ENCODE measurements around the gene CD74.

DNA sequence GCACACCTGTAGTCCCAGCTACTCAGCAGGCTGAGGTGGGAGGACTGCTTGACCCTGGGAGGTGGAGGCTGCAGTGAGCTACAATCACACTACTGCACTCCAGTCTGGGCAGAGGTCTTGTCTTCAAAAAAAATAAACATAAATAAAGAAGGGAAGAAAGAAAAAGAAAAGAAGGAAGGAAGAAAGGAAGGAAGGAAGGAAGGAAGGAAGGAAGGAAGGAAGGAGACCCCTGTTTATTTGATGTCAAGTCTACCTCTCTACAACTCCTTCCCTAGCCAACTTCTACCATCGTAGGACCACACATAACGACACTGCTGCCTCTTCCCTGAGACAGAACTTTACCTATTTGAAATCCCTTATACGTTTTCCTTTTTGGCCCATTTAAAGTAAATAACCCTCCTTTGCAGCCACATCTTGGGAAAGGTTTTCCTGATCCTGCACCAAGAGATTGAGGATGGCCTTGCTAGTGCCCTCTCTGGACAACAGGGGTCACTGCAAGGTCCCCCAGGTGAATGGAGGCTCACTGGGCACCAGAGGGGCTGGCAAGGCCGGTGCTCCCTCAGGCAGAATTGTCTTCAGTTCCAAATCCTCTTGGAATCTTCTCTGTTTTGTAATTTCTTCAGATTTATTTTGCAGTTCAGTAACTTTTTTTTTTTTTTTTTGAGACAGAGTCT is 26.3 kb upstream of the CD74 start:
- no peak for TF ChIP-seq EZH2phosphoT487 (IDR thresholded peaks at IDR 0.05; ENCODE audit: borderline replicate concordance, low read length)
- TF ChIP-seq, protein P1, sequence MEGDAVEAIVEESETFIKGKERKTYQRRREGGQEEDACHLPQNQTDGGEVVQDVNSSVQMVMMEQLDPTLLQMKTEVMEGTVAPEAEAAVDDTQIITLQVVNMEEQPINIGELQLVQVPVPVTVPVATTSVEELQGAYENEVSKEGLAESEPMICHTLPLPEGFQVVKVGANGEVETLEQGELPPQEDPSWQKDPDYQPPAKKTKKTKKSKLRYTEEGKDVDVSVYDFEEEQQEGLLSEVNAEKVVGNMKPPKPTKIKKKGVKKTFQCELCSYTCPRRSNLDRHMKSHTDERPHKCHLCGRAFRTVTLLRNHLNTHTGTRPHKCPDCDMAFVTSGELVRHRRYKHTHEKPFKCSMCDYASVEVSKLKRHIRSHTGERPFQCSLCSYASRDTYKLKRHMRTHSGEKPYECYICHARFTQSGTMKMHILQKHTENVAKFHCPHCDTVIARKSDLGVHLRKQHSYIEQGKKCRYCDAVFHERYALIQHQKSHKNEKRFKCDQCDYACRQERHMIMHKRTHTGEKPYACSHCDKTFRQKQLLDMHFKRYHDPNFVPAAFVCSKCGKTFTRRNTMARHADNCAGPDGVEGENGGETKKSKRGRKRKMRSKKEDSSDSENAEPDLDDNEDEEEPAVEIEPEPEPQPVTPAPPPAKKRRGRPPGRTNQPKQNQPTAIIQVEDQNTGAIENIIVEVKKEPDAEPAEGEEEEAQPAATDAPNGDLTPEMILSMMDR (conservative IDR thresholded peaks at IDR 0.05; ENCODE audit: low read depth, low read length) = peak; percentile 64
- no peak for TF ChIP-seq EZH2 (IDR thresholded peaks at IDR 0.05; ENCODE audit: low read length, unreplicated experiment)

Measured in PC-3 (cell line).